Measurements from ENCODE around the gene KRTAP4-16.
"Not testable (repeated sequence)": the region's sequence is repeated elsewhere in the genome, so short reads cannot be mapped to it uniquely, and the experiment has no call there.

Gene KRTAP4-16

DNA sequence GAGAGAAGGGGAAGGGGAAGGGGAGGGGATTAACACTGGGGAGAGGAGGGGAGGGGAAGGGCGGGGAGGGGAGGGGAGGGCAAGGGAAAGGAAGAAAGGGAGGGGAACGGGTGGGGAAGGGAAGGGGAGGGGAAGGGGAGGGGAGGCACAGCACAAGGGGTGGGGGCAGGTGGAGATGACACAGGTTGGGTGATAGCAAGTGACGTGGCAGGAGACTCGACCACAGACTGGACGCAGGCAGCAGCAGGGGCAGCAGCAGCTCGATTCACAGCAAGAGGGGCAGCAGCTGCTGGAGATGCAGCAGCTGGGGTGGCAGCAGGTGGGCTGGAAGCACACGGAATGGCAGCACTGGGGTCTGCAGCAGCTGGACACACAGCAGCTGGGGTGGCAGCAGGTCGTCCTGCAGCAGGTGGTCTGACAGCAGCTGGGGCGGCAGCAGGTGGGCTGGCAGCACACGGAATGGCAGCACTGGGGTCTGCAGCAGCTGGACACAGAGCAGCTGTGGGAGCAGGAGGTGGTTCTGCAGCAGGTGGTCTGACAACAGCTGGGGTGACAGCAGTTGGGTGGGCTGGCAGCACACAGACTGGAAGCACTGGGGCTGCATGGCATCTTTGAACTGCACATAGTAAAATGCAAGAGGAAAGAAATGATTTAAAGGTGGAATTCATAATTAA, at the start of gene KRTAP4-16:
KRTAP4-16 (minus strand) TSS at position 624 of the 674 bp plus-strand sequence; CDS start at position 624, 0 bp downstream.
- no peak for FAIRE-seq

DNA sequence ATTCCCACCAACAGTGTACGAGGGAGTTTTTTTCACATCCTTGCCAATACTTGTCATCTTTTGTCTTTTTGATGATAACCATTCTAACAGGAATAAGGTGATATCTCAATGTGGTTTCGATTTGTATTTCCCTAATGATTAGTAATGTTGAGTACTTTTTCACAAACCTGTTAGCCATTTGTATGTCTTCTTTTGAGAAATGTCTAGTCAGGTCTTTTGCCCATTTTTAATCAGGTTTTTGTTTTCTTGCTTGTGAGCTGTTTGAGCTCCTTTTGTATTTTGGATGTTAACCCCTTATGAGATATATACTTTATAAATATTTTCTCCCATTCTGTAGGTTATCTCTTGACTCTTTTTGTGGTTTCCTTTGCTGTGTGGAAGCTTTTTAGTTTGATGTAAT, 49.5 kb upstream of the KRTAP4-16 start:
- DNase-seq (ENCODE audit: insufficient read length, low spot score), result no peak
- FAIRE-seq, result no peak

More for the DNA sequence above, at the start of gene KRTAP4-16:
- no peak for DNase-seq (ENCODE audit: insufficient read length, low spot score)

DNA sequence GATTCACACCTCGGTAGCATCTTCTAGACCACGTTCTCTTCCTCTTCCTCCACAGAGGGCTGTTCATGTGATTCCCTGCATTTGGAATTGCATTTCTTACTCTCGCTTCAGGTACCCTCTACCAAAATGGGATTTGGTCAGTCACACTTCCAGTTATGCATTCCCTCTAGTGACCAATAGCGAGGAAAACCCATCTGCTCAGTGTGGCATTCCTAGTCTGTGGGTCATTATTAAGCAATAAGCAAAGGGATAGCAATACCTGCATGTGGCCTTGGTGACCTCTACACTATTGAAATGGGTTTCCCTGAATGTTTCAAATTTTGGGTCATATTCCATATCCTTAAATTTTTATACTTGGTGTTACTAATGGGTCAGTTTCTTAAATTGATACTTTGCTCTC, 48.0 kb upstream of the KRTAP4-16 start:
- DNase-seq (ENCODE audit: insufficient read length, low spot score) (no peak), FAIRE-seq (no peak)

DNA sequence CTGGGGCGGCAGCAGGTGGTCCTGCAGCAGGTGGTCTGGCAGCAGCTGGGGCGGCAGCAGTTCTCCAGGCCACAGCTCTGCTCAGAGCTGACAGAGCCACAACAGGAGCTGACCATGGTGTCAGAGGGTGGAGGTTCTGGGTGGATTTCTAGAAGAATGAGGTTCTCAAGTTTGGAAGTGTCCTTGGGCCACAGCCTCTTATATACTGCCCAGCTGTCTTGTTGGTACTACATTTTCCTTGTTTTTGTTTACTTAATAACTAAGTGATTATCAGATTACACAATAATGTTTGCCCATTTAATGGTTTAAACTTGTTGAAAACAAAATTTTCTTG, 47.6 kb upstream of the KRTAP4-16 start, which contains the start of gene KRTAP4-5:
KRTAP4-5 (minus strand) TSS at position 174 of the 334 bp plus-strand sequence; CDS start at position 116, 58 bp downstream.
- DNase-seq (ENCODE audit: insufficient read length, low spot score) (no peak), FAIRE-seq (no peak)

DNA sequence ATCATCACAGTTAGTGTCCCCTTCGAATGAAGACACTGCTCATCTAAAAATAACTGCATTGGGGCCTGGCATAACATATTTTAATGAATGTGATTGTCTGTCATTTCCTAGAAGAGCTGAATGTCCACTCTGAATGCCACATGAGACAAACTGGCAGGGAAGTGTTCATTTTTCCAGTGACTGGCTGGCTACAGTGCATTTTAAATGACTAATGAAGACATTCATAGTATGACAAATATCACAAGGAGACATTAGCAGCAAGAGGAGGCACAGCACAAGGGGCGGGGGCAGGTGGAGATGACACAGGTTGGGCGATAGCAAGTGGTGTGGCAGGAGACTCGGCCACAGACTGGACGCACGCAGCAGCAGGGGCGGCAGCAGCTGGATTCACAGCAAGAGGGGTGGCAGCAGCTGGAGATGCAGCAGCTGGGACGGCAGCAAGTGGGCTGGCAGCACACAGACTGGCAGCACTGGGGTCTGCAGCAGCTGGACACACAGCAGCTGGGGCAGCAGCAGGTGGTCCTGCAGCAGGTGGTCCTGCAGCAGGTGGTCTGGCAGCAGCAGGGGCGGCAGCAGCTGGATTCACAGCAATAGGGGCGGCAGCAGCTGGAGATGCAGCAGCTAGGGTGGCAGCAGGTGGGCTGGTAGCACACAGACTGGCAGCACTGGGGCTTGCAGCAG, 47.1 kb upstream of the KRTAP4-16 start:
- not testable (repeated sequence) for DNase-seq (ENCODE audit: insufficient read length, low spot score); FAIRE-seq

DNA sequence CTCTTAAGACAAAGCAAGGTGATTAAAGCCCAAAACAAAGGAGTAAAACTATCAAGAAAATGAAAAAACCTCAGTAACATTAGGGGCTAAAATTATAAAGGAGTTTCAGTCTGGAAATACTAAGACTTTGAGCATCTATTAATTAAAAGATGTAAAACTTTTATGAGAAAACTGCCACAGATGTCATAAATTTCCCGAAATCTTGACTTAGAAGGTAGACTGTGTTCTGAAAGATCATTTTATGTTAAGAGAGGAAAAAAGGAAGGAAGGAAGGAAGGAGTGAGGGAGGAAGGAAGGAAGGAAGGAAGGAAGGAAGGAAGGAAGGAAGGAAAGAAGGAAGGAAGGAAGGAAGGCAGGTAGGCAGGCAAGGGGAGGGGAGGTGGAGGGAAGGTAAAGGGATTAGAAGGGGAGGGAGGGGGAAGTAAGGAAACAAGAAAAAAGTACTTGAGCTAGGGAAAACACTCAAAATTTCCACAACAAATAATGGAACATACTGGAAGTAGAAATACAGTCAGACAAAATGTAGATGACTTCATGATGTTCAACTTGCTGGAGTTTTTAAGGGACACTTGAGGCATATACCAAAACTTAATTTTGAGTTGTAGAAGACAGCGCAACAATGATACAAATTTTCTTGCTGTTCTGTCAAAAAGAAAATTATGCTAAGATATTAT, 45.7 kb upstream of the KRTAP4-16 start:
- no peak for DNase-seq (ENCODE audit: insufficient read length, low spot score)
- no peak for FAIRE-seq

DNA sequence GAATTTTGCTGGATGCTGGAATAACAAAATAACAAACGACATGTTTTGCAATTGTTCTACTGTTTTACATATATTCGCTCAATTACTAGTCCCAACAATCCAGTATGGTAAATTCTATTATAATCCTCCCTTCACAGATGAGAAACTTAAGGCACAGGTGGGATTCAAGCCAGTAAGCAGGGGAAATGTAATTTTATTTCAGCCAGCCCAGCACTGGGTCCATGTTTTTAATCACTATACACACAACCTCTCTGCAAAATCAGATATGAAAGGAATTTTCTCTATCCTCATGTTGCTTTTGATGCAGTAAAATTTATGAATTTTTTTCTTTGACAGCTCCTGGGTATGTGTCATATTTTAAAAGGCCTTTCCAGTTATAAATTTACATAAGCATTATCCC, 43.3 kb upstream of the KRTAP4-16 start:
- DNase-seq (ENCODE audit: insufficient read length, low spot score) (no peak), FAIRE-seq (no peak)

DNA sequence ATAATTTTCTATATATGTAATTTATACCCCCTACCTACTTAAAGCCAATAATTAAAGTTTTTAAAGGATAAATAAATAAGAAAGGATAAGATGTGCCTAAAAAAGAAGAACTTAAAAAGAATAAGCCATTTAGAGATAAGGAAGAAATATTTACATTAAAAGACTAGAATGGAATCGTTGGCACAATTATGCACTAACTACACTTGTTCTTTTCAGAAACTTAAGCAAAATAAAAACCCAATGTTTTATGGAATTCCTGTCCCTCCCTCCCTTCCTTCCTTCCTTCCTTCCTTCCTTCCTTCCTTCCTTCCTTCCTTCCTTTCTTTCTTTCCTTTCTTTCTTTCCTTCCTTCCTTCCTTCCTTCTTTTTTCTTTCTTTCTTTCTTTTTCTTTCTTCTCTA, 42.8 kb upstream of the KRTAP4-16 start:
- DNase-seq (ENCODE audit: insufficient read length, low spot score) (no peak), FAIRE-seq (no peak)

DNA sequence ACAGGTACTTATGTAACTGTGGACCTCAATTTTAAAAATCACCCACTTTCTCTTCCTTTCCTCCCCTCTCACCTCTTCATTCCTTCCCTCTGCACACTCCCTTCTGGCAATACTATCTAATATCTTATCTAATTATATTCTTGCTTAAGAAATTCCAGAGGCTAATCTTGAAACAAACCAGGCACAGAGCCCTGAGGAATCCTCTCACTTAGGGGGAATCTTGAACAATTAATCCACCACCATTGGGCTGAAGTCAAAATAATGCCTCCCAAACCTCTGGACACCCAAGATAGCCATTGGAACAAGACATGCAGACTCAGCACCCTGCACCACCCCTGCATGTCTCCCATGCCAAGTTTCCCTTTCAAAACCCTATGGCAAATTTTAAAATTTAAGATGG, 39.4 kb upstream of the KRTAP4-16 start:
- DNase-seq (ENCODE audit: insufficient read length, low spot score) (no peak), FAIRE-seq (no peak)

DNA sequence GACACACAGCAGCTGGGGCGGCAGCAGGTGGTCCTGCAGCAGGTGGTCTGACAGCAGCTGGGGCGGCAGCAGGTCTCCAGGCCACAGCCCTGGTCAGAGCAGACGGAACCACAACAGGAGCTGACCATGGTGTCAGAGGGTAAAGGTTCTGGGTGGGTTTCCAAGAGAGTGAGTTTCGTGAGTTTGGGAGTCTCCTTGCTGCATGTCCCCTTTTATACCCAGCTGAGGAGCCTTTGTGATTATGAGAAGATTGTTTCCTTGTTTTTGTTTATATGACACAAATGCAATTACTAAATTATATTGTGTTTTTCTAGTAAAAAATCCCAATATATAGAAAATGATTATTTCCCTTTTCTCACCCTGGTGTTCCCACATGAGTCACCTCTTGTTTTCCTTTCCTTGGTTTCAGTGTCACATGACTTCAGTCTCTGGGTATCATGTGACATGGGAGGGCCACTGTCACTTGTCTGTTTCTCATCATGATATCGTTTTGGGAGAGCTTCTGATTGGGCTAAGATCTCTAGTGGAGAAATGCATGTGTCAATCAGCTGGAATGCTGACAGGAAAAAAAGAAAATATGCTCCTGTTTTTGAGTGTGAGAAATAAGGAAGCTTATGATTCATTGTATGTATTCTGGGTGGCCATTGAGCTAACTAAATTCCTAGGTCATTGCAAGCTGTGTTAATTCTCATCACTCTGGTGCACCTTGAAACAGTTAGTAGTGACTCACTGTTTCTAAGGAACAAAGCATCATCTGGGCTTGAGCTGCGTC, 38.5 kb upstream of the KRTAP4-16 start, which contains the start of gene KRTAP4-6:
KRTAP4-6 (minus strand) TSS at position 185 of the 772 bp plus-strand sequence; CDS start at position 128, 57 bp downstream.
- DNase-seq (ENCODE audit: insufficient read length, low spot score) (no peak), FAIRE-seq (no peak)

DNA sequence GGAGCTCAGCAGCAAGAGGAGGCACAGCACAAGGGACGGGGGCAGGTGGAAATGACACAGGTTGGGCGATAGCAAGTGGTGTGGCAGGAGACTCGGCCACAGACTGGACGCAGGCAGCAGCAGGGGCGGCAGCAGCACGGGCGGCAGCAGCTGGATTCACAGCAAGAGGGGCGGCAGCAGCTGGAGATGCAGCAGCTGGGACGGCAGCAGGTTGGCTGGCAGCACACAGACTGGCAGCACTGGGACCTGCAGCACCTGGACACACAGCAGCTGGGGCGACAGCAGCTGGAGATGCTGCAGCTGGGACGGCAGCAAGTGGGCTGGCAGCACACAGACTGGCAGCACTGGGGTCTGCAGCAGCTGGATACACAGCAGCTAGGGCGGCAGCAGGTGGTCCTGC, 37.9 kb upstream of the KRTAP4-16 start:
- DNase-seq (ENCODE audit: insufficient read length, low spot score); FAIRE-seq: not testable (repeated sequence)

DNA sequence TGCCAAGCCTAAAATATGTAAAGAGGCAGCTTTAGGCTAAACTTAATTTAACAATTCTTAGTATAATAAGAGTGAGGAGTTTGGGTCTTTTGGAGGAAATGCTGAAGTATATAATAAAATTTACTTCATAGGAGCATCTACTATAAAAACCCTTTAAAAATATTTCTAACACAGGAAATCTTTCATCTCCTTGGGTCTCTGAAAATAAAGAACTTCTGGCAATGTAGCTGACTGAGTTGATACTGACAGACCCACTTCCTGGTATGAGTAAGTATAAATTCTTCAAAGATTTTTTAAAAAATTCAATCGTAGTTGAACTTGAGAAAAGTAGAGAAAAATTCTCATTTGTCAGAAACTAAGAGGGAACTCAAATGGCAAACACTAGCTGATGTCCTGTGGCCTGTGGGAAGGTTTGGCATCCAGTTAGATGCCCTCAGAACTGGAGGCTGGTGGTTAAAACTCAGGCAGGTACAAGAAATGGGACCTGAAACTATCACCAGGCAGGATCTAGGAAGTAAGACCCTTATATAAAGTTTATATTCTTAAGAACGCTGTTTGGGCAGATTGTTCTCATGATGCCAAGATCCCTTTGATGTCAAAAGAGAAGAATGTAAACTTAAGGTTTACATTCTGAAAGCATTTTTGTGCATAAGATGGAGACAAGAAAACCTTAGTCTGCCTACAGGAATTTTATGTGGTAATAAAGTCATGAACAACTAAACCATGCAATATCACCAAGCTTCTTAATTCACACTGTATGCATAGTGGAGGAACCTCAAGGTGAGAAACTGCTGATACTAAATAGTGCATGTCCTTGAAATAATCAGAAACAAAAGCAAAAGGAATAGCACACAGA, 32.1 kb upstream of the KRTAP4-16 start:
- DNase-seq (ENCODE audit: insufficient read length, low spot score), result no peak
- no peak for FAIRE-seq

DNA sequence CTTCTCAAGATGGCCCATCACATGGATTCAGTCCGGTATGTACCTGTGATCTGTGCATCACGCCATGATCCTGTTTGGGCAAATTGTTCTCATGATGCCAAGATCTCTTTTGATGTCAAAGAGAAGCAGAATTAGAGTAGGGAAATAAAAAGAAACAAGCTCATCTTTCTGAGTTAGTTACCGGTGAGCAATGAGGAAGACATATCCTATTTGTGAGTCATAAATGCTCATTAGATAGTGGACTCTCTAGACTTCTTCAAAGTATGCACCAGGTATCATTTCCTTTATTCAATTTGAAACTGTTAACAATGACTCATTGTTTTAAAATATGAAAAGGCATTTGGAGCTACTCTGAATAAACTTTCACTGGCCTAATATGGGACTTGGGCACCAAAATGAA, 30.0 kb upstream of the KRTAP4-16 start:
- DNase-seq (ENCODE audit: insufficient read length, low spot score), result no peak
- FAIRE-seq, result no peak

DNA sequence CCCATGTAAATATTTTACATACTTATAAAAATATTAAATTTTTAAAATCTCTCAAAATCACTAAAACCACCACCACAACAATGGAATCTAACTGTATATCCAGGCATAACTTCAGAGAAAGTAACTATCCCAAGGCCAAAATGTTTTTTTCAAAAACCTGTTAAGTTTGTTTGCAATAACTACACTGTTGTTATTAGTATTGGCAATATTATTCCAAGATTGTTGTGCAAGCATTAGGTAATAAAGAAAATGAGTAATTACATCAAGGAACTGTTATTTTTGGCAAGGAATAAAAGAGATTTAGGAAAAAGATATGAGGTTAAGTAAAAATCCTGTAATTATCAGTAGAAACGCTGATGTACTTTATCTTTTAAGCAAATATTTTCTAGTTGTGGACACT, 25.4 kb upstream of the KRTAP4-16 start:
- no peak for FAIRE-seq
- no peak for DNase-seq (ENCODE audit: insufficient read length, low spot score)

DNA sequence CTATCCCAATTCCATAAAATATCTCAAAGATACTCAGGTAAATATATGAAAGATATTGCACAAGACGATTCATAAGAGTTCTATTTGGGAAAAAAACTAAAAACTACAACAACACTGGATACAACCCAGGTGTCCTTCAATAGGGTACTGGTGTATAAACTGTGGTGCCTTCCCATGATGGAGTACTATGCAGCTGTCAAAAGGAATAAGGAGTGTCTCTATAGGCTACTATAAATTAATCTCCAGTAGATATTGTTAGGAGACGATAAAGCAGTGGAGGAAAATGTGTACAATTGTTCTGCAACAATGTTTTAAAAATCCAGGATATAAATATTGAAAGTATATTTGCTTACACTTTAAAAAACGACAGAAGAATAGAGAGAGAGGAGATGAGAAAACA, 24.4 kb upstream of the KRTAP4-16 start:
- DNase-seq (ENCODE audit: insufficient read length, low spot score) (no peak), FAIRE-seq (no peak)

DNA sequence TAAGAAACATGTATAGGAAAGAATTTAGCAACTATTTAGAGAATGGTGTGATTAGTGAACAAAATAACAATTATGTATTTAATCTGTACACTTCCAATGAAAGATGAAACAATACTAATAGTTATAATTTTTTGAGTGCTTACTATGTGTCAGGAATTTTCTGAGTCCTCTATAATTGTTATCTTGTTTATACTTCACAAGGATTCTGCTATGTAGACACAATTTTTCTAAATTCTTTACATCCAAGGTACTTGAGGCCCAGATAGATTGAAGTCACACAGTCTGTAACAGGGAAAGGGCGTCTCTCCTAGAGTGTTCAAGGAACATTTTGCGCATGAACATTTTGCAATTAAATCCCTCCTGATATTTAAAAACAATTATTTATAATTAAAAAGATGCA, 23.1 kb upstream of the KRTAP4-16 start:
- FAIRE-seq, result no peak
- DNase-seq (ENCODE audit: insufficient read length, low spot score), result no peak

DNA sequence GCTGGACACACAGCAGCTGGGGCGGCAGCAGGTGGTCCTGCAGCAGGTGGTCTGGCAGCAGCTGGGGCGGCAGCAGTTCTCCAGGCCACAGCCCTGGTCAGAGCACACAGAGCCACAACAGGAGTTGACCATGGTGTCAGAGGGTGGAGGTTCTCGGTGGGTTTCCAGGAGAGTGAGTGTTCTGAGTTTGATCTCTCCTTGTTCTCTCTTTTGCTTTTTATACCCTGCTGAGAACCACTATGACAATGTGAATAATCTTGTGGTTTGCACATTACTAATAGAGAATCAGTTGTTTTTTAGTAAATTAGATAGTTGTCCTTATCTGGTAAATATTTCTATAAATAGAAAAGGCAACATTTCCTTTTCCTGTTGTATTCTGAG, 22.0 kb upstream of the KRTAP4-16 start, which contains the start of gene KRTAP4-12:
KRTAP4-12 (minus strand) TSS at position 192 of the 381 bp plus-strand sequence; CDS start at position 132, 60 bp downstream.
- DNase-seq (ENCODE audit: insufficient read length, low spot score), result not testable (repeated sequence)

DNA sequence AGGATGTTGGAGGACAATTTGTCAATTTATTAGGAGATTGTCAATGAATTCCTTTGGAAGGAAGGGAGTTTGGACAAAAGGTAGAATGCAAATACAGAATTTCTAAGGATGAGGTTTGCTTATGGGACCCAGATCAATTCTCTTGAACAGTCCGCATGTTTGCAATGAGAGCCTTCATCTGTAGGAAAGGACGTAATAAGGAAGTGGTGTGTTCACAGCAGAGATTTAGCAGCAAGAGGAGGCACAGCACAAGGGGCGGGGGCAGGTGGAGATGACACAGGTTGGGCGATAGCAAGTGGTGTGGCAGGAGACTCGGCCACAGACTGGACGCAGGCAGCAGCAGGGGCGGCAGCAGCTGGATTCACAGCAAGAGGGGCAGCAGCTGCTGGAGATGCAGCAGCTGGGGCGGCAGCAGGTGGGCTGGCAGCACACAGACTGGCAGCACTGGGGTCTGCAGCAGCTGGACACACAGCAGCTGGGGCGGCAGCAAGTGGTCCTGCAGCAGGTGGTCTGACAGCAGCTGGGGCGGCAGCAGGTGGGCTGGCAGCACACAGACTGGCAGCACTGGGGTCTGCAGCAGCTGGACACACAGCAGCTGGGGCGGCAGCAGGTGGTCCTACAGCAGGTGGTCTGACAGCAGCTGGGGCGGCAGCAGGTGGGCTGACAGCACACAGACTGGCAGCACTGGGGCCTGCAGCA, 21.4 kb upstream of the KRTAP4-16 start:
- FAIRE-seq; DNase-seq (ENCODE audit: insufficient read length, low spot score): not testable (repeated sequence)

More for the DNA sequence above, 22.0 kb upstream of the KRTAP4-16 start, which contains the start of gene KRTAP4-12:
- FAIRE-seq, result not testable (repeated sequence)

DNA sequence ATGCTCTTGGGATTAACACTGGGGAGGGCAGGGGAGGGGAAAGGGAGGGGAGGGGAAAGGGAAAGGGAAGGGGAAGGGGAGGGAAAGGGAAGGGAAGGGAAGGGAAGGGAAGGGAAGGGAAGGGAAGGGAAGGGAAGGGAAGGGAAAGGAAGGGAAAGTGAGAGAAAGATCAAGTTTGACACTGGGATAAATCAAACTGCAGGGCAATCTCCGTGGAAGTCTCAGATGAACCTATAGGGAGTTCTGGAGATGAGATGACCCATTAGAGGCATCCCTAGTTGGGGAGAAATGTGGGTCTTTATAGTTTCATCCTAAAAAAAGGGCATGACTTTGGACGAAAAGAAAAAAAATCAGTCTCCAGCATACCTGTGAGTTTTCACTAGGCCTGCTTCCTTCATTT, 19.7 kb upstream of the KRTAP4-16 start:
- FAIRE-seq (no peak), DNase-seq (ENCODE audit: insufficient read length, low spot score) (no peak)

Measured in GM19239 (cell line).